GM19043 (cell line): ENCODE measurements around the gene PEG3.

Source experiments
- ATAC-seq: cut with Tn5 transposase; IDR thresholded peaks from one replicate; pipeline ENCODE4 v1.9.1; 2021; ENCODE audit warnings: low read depth; ENCODE audit not compliant: unreplicated experiment

The PEG3 gene

DNA sequence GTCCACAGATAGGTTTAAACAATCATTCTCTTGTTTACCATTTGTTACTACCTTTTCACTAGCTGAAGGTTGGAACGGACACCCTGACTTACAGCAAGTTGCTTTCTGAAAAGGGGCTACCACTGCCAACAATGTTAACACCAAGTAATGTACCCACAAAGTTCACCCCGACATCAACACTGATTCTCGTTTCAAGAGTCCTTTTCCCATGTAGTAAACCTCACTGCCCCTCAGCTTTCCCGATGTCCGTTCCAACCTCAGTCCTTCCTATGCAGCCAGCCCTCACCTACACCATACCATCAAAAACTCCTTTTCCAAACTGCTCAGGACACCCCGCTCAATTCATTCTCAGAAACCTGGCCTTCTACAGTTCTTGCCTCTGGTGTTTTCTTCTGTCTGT is 29.0 kb downstream of the PEG3 start:
- no peak for ATAC-seq

DNA sequence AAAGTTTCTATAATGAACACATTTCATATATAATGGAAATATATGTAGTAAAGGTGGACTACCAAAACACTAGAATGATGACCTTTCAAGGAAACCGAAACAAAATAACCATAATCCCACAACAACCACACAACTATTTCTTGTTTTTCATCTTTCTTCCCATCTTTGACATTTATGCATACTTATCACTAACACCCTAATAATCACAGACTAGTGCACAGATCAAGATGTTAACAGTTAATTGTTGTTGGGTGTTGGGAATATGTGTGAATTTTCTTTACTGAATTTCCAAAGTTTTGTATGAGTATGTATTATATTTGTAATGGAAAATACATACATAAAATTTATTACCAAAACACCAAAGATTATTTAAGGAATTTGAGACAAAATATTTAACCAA is 30.3 kb downstream of the PEG3 start:
- ATAC-seq: no peak

- ATAC-seq: no peak
These were observed 31.7 kb downstream of the PEG3 start for GRCh38 chr19:56808717-56809392.

DNA sequence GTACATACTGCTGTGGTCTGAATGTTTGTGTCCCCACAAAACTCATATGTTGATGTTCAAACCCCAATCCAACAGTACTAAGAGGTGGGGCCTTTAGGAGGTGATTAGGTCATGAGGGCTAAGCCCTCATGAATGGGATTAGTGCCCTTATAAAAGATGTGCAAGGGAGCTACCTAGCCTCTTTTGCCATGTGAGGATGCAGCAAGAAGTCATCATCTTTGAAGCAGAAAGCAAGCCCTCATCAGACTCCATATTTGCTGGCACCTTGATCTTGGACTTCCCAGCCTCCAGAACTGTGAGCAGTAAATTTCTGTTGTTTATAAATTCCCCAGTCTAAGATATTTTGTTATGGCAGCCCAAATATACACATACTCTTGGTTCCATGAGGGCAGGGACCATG is 33.9 kb downstream of the PEG3 start:
- ATAC-seq: no peak
